NCI-H2227 (cell line): ENCODE data around the gene SYT7.
A peak's percentile ranks its signal among the peaks of the same experiment; 100 is the strongest.

Source experiments
- DNase-seq: peaks from one replicate; lab custom pipeline; 2025; ENCODE audit not compliant: unreplicated experiment; lab: John Stamatoyannopoulos, UW

The SYT7 gene

DNA sequence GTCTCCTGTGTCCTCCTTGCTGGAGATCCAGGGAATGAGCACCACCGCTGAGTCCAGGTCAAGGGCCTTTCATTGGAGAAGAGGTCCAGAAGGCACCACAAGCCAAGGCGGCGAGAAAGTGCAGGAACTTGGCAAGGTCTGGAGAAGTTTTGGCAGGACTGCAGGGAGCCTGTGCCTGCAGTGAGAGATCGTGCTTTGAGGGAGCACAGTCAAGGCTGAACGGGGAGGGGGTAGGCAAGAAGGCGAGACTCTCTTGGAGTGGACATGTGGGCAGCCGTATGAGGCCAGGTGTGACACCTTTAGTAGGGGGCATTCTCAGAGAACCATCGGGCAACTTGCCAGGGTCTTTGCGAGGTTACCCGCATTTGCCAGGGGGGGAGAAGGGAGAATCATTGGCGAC is 41.9 kb downstream of the SYT7 start:
- no peak for DNase-seq

DNA sequence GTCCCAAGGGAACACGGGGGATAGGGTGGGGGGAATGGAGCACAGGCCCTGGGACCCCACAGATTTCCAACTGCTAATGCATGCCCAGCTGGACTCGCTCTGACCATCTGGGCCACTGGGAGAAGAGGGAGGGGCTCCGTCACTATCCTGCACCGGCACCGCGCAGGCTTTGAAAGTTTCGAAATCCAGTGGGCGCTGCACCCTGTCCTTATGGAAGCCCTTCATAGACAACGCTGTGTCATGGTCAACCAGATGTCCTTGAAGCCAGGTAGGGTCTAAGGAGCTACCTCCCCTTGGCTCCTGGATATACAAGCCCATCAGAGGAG is 42.3 kb downstream of the SYT7 start:
- DNase-seq = no peak

GRCh38 chr11:61537326-61537725 is 43.5 kb downstream of the SYT7 start:
- DNase-seq = no peak

- no peak for DNase-seq
These were observed 44.1 kb downstream of the SYT7 start for GRCh38 chr11:61536676-61537270.

DNA sequence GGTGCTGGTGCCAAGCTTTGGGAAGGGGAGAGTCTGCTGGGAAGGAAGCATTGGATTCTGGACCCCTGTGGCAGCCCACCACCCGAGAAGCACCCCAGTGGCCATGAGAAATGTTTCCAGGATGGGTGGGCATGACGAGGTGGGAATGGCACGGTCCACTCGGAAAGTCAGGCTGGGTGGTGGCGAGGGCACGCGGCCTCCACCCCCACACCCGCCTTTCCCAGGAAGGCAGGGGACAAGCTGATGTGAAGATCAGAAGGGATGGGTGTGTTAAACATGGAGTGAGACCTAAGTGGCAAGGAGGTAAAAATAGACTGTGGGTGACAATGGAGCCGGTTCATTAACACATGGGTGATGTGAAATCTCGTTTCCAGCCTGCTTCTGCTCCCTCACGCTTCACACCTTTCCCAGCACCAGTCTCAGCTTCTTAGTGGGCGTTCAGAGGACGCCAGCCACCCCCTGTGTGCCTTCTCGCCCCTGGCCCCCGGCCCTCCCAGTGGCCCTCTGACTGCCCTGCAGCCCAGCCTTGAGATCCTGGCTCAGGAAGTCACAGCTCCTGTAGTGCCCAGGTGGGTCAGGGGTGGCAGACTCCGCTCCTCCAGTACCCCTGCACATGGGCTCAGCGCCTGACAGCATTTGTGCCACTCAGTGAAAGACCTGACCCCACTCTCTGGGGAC is 44.7 kb downstream of the SYT7 start:
- DNase-seq = no peak

DNA sequence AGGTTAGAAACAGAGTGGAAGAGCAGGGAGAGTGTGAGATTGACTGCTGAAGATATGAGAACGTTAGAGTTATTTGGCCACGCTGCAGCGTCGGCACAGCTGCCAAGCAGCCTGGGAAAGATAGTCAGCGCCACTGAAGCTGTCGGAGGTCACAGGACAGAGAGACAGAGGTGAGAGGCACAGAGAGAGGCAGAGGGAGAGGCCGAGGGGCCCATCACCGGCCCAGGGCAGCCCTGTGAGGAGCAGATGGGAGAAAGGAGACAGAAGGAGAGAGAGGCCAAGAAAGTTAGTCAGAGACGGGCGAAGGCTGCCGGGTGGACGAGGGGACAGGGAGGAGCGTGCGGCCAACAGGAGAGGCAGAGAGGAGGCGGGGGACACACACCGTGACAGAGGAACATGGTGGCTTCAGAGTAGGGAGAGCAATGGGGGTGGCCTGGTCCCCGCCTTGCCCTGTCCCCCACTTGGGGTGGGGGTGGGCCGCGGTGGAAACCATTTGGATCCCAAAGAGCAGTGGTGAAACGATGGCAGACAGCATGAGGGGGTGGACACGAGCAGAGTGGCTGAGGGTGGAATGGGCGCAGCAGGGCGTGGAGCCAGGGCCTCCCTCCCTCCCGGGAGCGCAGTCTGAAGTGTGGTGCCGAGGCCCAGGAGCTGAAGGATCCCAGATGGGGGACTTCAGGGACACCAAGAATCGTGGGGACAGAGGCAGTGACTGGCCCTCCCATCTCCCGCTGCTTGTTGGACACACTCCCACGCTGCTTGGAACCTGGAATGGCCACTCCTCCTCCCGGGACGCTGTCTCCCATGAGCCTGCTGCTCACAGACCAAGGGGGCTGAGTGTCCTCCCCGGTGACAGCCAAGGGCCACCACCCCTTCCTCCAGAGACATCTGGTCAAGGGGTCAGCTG is 45.7 kb downstream of the SYT7 start:
- DNase-seq = no peak

GRCh38 chr11:61534025-61534932 is 46.6 kb downstream of the SYT7 start:
- DNase-seq = no peak

DNA sequence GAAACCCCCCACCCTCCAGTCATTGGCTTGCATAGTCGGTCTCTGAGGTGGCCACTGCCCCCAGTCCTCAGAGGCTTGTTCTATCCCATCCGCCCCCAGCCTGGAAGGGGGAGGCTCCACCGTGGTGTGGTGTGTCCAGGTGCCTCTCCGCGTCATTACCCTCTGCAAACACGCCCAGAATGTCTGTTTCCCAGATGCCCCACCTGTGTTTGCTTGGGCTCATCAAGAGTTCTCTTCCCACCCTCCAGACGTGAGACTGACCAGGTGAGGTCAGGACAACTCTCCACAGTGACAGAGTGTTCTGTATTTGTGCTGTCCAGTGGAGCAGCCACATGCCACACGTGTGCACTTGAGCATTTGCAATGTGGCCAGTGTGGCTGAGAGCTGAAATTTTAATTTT is 47.5 kb downstream of the SYT7 start:
- no peak for DNase-seq

GRCh38 chr11:61533039-61533375 is 47.9 kb downstream of the SYT7 start:
- no peak for DNase-seq

DNA sequence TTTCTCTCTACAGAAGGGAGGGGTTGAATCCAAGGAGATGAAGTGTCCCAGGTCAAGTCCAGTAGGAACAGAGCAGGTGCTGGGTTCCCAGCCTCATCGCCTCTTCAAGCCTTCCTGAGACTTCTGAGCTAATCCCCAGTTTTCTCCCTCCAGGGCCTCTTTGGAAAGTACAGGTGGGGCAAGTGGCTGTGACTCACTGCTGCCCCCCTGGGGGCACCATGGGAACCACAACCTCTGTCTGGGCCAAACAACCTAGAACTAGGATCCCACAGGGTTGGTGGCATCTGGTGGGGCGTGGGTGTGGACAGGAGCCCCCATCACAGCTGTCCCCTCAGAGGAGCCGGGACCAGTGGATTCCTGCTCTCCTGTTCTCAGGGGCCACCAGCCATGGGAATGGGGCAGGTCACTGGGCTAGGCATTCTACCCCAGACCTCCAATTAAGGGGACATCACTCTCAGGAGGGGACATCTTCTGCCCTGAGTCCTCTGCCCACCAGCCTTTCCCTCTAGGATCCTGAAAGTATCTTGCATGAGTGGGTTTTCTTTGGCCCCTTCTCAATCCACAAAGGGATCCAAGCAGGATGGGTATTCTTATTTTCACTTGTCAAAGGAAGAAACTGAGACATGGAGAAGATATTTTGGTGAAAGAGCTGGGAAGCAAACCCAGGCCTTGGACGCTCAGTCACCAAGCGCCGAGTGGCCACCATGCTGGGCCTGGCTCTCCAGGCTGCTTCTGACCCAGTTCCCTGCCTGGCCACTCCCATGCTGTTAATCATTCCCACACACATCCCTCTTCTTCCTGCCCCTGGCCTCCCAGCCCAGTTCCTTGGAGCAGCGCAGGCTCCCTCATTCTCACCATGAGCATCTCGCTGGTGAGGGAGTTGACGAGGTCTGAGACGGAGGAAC is 48.5 kb downstream of the SYT7 start:
- peak; percentile 45 for DNase-seq

DNA sequence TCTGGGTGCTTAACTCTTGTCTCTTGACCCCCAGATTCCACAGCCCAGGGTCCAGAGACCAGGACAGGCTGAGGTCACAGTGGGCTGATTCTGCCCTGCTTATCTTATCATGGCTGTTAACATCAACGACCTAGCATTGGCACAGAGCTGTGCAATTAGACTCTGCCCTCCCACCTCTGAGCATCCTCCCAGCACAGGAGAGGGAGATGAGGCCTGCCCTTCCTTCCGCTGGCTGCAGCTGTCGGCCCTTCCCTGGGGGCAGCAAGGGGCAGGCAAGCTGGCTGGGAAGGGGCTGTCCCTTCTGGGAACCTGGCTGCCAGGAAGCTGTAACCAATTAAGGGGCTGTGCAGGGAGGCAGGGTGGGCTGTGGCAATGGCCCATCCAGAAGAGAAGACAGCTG is 49.8 kb downstream of the SYT7 start:
- DNase-seq = peak; percentile 44

GRCh38 chr11:61529537-61530225 is 51.2 kb downstream of the SYT7 start:
- DNase-seq = no peak

GRCh38 chr11:61528114-61528513 is 52.8 kb downstream of the SYT7 start:
- no peak for DNase-seq

- DNase-seq = no peak
These were observed 53.7 kb downstream of the SYT7 start for GRCh38 chr11:61526956-61527731.

DNA sequence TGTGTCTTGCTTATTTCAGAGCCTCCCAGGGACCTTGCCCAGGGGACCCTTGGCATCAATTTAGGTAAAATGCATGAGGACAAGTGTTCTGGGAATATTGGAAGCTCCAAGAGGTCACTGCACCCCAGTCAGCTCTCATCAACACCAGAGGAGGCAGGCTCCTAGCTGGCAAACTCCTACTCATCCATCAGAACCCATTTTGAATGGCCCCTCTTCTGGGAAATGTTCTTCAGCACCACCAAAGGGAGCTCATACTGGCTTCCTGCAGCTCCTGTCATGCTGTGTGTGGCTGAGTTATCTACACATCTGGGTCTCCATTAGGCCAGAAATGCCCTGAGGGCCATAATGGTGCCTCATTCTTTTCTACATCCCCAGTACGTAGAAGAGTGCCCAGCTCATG is 54.6 kb downstream of the SYT7 start:
- no peak for DNase-seq

DNA sequence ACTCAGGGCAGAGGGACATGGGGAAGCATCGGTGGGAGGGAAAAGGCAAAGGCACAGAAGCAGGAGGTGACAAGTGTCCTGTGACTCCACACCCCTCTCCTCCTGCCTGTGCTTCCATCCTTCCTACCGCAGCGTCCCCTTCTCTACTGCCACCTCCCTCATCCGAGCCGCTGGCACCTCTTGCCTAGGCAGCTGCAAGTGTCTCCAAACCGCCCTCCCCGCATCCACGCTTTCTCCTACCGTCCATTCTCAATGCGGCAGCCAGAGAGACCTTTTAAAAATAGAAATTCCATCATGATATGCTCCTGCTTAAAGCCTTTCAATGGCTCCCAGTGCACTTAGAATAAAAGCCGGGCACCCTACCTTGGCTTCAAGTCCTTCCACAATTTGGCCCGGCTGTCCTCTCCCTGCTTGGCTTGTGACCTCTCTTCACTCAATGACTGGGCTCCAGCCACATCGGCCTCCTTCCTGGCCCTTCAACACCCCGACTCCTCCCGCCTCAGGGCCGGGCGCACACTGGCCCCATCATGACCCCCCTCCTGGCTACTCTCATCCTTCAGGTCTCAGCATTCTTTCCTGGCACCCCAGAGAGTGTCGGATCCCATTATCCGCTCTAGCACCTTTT is 55.8 kb downstream of the SYT7 start:
- DNase-seq = no peak

DNA sequence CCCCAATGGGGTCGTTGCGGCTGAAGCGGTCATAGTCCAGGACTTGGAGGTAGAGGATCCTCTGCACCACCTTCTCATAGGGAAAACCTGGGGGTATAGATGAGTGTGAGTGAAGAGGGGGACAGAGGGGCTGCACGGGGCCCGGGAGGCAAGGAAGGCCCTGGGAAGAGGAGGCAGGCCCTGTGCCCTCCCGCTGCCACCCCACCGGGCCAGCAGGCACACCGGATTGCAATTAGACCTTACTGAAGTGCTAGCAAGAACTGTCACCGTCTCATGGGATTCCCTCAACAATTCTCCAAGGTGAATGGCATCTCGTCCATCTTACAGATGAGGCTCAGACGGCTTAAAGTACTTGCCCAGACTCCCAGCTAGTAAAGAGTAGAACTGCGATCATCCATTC is 56.4 kb downstream of the SYT7 start:
- DNase-seq = no peak

GRCh38 chr11:61522881-61523280 is 58.0 kb downstream of the SYT7 start:
- DNase-seq = no peak
